Thyroid gland (tissue), 4 donors: Measurements from ENCODE around the gene MPL. TPM values are rescaled to one million over a fixed set of nuclear protein-coding genes. Genes with fewer than 3 reads are reported as not detected.

Source experiments
- DNase-seq, 2 donors: peaks; one replicate each; pipeline ENCODE4 v3.0.0-alpha.2; 2019
- H3K27ac ChIP-seq, 3 donors: fragments of 200-600 bp; sonication (generic); 1 replicate in 2 of 3; 2 replicates in 1 of 3; pipeline ENCODE4 v1.5.1; 2016 to 2019; ENCODE audit warnings: mild to moderate bottlenecking in 1 of 3, moderate library complexity in 1 of 3
- H3K27me3 ChIP-seq: fragments of 200-600 bp; sonication (generic); one replicate; pipeline ENCODE4 v1.5.1; 2019
- H3K36me3 ChIP-seq, 2 donors: fragments of 200-600 bp; sonication (generic); one replicate each; pipeline ENCODE4 v1.5.1; 2016 to 2019
- H3K4me1 ChIP-seq, 2 donors: fragments of 200-600 bp; sonication (generic); one replicate each; pipeline ENCODE4 v1.5.1; 2017 to 2019
- H3K4me3 ChIP-seq, 3 donors: fragments of 200-600 bp; sonication (generic); replicated peaks in 1 of 3; 1 replicate in 2 of 3; 2 replicates in 1 of 3; pipeline ENCODE4 v1.5.1; 2016; ENCODE audit warnings: mild to moderate bottlenecking in 1 of 3
- H3K9me3 ChIP-seq: fragments of 200-600 bp; sonication (generic); one replicate; pipeline ENCODE4 v1.5.1; 2017
- CTCF ChIP-seq, 6 experiments: fragments of 200-600 bp in 3 of 6; fragments of 450-650 bp in 3 of 6; sonication (generic) in 3 of 6; IDR thresholded peaks; one replicate each; pipeline ENCODE4 v1.5.1; 2016 to 2019; ENCODE audit warnings: antibody characterized with exemption in 6 of 6, mild to moderate bottlenecking in 2 of 6, inconsistent platforms in 1 of 6, moderate library complexity in 1 of 6
- POLR2A ChIP-seq, 2 donors: fragments of 450-650 bp; IDR thresholded peaks; one replicate each; pipeline ENCODE4 v1.6.1; 2017; ENCODE audit warnings: antibody characterized with exemption in 2 of 2, mild to moderate bottlenecking in 2 of 2, moderate library complexity in 1 of 2
- WGBS, 2 donors: methylation state at CpG; one replicate each; pipeline ENCODE4 v1.1.5; 2017; 5-methylcytosine and 5-hydroxymethylcytosine counted together
- intact Hi-C: fragments of 100-400 bp; cut with DNase I; formaldehyde crosslinking; loops from one replicate; pipeline ENCODE4 v1.15.1; 2023
- total RNA-seq, 4 donors: library from RNA; depleted of rRNA; stranded (reverse); fragments of >200 nt; gene quantifications; one replicate each; pipeline ENCODE4 v1.2.3, GENCODE V29; 2016

MPL gene
- total RNA-seq, 4 donors from 2014 or later = 0.22 to 0.29 TPM; not detected in 2

DNA sequence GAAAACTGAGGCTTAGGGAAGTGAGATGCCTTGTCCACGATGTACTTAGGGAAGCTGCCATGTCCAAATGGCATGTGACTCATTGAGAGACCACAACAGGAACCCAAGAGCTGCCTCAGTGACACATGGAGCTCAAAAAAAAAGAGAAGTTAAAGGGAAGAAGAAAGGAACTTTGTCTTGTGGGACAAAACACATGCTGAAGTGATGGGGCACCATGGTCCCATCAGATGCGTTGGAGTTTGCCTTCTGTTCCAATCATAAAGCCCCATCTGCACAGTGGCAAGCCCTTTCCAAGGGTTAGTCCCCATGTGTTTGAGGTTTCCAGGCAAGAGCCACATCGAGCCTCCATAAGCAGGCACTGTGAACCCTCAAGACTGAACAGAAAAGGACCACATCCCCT lies 44.0 kb downstream of the MPL start:
- 81 to 85% methylated on average over 3 of the region's 3 CpGs for WGBS, 2 donors
- H3K27ac ChIP-seq = no peak overlapping the region
- H3K9me3 ChIP-seq = no peaks in the 10 kb centered on the region
- intact Hi-C loops = no loop called here
- peaks cover 8 to 11% of the 10 kb centered on the region in 2 donors for H3K4me1 ChIP-seq
- peaks cover 33 to 41% of the 10 kb centered on the region in 2 donors for H3K36me3 ChIP-seq
- DNase-seq = no peak
- no peaks in the 10 kb centered on the region for H3K27me3 ChIP-seq
- no peak overlapping the region for H3K4me3 ChIP-seq
- TF ChIP-seq POLR2A (IDR thresholded peaks at IDR 0.05) (no peak), CTCF (IDR thresholded peaks at IDR 0.05) (no peak)

DNA sequence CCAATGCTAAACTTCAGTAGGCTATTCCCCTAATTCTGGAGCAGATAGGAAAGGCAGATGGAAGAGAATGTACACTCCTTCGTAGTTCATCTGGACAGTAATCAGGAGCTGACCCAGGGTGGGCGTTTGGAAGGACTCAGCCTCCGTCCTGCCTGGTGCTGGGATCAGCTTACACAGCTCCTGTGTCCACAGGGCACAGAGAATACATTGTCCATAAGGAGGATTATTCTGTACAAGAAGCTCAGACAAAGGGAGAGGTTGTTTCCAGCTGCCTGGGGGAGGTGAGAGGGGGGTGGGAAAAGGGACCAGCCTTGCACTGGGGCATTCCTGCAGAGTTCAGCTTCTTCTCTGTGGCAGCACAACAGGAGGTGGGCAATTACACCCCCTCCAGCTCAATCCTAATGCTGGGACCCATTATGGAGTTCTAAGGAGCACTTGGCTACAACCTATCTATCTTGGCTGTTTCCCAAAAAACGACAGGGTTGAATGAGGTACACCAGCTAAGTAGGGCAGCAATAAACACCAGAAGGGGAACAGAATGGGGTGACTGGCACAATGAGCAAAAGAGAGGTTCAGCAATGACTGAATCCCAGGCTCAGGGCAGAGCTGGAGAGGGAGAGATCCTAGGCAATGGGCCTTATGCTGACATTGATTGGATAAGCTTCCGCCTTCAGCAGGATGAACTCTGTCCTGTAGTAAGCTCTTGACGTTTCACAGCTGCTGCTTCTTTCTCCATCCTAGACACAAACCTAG lies 44.6 kb downstream of the MPL start:
- Histone ChIP-seq H3K4me3 (no peak overlapping the region), H3K36me3 (peaks cover 38 to 47% of the 10 kb centered on the region in 2 donors), H3K4me1 (peaks cover 2 to 6% of the 10 kb centered on the region in 2 donors), H3K27me3 (no peaks in the 10 kb centered on the region), H3K9me3 (no peaks in the 10 kb centered on the region), H3K27ac (no peak overlapping the region)
- 57 to 76% methylated on average over 5 to 6 of the region's 6 CpGs for WGBS, 2 donors
- DNase-seq = no peak
- no peak for TF ChIP-seq CTCF (IDR thresholded peaks at IDR 0.05)
- TF ChIP-seq POLR2A (IDR thresholded peaks at IDR 0.05) = no peak
- intact Hi-C loops = no loop called here

DNA sequence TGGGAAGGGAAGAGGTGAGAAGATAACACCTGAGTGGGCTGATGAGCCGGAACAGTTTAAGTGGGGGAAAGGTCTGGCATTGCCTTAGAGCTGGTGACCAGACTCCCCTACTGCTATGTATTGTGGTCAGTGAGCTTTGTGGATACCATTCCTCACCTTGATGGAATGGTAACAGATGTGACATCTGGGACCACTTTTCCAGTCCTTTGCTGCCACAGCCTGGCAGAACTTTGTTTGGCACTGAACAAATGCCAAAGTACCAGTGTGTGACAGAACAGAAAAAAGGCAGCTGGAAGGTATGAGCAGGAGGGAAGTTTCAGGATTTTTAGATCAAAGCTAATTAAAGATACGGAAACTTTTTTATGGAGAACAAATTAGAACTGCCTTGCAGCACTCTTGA lies 45.8 kb downstream of the MPL start:
- WGBS, 2 donors = 92 to 95% methylated on average over 2 of the region's 2 CpGs
- peak in 1 of 2 donors; percentile 26 for DNase-seq
- intact Hi-C loops = no loop called here
- Histone ChIP-seq H3K4me1 (peaks cover 6 to 8% of the 10 kb centered on the region in 2 donors), H3K36me3 (peaks cover 38 to 47% of the 10 kb centered on the region in 2 donors), H3K9me3 (no peaks in the 10 kb centered on the region), H3K4me3 (no peak overlapping the region), H3K27ac (no peak overlapping the region), H3K27me3 (no peaks in the 10 kb centered on the region)
- peak in 3 of 6 experiments; percentile 20 to 39 (median 37) for TF ChIP-seq CTCF (IDR thresholded peaks at IDR 0.05)
- no peak for TF ChIP-seq POLR2A (IDR thresholded peaks at IDR 0.05)

GRCh38 chr1:43386676-43387075 lies 49.1 kb downstream of the MPL start:
- peaks cover 38 to 47% of the 10 kb centered on the region in 2 donors for H3K36me3 ChIP-seq
- intact Hi-C loops = no loop called here
- H3K4me3 ChIP-seq = no peak overlapping the region
- no peaks in the 10 kb centered on the region for H3K27me3 ChIP-seq
- DNase-seq = no peak
- no peaks in the 10 kb centered on the region for H3K9me3 ChIP-seq
- WGBS, 2 donors = 96 to 97% methylated on average over 6 of the region's 6 CpGs
- H3K4me1 ChIP-seq = peaks cover 20 to 22% of the 10 kb centered on the region in 2 donors
- H3K27ac ChIP-seq = no peak overlapping the region
- no peak for TF ChIP-seq CTCF (IDR thresholded peaks at IDR 0.05)

DNA sequence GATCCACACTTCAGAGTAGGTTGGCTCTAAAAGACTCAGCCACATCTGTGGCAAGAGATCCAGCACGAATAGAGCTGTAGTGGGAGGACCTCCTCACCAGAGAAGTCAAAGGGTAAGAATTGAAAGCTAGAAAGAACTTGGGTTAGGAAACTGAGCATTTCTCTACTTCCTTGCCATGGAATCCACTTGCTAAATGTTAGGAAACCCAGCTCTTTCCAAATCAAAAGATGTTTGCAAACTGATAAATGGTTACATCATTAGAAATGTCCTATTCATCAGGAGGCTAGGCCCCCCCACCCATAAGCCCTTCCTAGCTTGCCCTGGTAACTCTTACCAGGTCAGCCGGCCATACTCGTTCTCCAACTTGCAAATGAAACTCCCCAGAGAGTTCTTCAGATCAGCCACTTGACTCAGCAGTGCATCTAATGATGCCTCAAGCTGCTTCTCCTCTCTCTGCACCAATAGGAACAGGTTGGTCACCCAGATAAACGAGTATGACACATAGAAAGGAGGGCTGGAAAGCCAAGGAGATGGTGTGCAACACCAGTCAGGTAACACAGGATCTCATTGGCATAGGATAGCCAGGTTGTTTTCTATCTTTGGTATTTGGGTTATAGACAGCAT lies 50.5 kb downstream of the MPL start:
- Histone ChIP-seq H3K9me3 (no peaks in the 10 kb centered on the region), H3K36me3 (peaks cover 31 to 36% of the 10 kb centered on the region in 2 donors), H3K4me1 (peaks cover 20 to 22% of the 10 kb centered on the region in 2 donors), H3K27me3 (no peaks in the 10 kb centered on the region), H3K4me3 (no peak overlapping the region), H3K27ac (peak overlapping the region in 1 of 3 donors; percentile 69)
- WGBS, 2 donors = 19 to 38% methylated on average over 4 of the region's 4 CpGs
- TF ChIP-seq POLR2A (IDR thresholded peaks at IDR 0.05) (no peak), CTCF (IDR thresholded peaks at IDR 0.05) (no peak)
- DNase-seq = peak; percentile 22 to 44
- intact Hi-C loops = no loop called here
